GM10266 (cell line): ENCODE data around the gene PEX3.

Source experiments
- DNase-seq: peaks from one replicate; pipeline ENCODE4 v3.0.0; 2012; ENCODE audit errors: extremely low spot score
- TF ChIP-seq, protein P1 (sequence below): IDR thresholded peaks from 2 replicates; pipeline ENCODE4 v1.5.1; 2012; ENCODE audit warnings: mild to moderate bottlenecking, low read depth; ENCODE audit not compliant: control insufficient read depth, insufficient read depth; ENCODE audit errors: missing control alignments

PEX3 gene

DNA sequence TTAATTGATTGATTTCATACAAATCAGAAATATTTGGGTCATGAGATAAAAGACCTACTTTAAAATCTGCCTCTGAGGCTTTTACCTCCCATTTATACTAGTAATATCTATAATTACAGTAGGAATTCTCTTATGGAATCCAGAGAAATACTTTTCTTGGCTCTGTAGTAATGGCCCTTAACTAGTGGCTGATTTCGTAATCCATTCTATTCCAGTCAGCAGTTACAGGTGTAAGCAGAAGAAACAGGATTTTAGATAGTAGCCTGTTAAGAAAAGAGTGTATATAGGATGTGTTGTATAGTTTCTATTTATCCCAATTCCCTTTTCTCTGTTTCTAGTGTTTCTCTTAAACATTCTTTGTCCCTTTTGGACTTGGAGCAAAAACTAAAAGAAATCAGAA lies 21.2 kb downstream of the PEX3 start:
- DNase-seq: no peak
- TF ChIP-seq, protein P1, sequence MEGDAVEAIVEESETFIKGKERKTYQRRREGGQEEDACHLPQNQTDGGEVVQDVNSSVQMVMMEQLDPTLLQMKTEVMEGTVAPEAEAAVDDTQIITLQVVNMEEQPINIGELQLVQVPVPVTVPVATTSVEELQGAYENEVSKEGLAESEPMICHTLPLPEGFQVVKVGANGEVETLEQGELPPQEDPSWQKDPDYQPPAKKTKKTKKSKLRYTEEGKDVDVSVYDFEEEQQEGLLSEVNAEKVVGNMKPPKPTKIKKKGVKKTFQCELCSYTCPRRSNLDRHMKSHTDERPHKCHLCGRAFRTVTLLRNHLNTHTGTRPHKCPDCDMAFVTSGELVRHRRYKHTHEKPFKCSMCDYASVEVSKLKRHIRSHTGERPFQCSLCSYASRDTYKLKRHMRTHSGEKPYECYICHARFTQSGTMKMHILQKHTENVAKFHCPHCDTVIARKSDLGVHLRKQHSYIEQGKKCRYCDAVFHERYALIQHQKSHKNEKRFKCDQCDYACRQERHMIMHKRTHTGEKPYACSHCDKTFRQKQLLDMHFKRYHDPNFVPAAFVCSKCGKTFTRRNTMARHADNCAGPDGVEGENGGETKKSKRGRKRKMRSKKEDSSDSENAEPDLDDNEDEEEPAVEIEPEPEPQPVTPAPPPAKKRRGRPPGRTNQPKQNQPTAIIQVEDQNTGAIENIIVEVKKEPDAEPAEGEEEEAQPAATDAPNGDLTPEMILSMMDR: no peak

DNA sequence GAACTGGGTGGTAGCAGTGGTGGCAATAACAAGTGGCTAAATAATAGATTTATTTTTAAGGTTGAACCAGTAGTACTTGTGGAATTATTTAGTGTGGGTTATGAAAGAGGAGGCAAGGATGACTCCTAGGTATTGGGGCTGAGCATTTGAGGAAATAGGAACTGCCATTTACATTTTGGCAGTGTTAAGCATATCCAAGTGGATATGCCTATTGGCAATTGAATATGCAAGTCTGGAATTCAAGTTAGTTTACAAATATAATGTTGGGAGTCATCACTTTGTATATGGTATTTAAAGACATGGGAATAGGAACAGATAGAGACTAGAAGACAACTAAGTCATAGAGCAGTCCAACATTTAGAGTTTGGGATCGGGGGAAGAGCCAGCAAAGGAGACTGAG lies 25.9 kb downstream of the PEX3 start:
- no peak for DNase-seq
- TF ChIP-seq, protein P1: no peak

DNA sequence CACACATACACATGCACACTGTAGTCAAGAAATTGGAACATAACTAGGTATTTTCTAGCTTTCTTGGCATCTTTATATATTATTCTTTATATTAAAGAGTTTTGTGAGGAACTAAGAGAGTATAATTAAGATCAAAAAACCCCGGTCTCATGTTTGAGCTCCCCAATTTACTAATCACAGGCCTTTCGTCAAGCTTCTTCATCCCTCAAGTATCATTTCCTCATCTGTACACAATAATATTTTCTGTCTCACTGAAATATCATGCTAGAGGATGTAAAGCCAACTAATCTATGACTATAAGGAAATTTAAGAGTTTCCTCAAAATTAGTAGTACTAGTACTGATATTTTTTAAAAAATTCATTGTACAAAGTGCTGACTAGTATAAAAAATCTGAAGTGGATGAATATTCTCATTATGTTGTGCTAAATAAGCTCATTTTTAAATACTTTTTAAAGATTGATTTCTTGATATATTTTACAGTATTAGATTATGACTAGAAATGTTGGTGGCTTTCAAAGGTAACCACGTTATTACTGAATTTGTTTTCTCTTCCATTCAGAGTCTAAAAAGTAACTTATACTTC lies 28.0 kb downstream of the PEX3 start:
- no peak for DNase-seq
- TF ChIP-seq, protein P1: no peak

DNA sequence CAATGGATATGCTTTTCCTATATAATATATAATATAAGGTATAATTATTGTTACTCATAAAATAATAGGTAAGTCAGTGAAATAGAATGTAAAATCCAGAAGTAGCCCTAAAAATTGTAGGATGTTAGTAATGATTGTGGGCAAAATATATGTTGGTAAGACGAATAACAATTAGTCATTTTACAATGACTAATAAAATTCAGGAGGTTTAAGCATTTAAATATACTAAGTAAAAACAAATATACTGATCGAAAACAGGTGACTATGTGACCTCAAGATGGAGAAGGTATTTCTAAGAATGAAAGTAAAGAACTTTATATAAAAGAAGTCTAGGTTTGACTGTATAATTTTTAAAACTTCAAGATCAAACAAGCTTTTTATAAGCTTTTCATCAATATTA lies 32.0 kb downstream of the PEX3 start:
- no peak for DNase-seq
- TF ChIP-seq, protein P1: no peak

DNA sequence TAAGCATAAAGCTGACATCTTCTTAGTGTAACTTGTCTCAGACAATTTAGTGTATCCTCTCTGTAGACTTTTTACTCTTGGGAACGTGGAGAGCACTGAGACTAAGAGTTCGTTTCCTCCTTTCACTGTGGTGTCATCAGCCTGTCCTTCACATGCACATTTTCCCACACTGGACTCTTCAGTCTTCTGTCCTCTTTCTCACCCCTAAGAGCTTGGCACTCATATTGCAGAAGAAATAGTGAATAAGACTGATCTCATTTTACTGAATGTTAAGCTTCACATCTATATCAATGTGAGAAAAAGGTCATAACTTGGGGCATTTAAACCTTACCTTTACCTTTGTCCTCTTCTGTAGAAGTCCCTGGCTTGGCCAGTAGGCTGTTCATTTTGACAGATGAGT lies 35.4 kb downstream of the PEX3 start:
- TF ChIP-seq, protein P1: no peak
- DNase-seq: no peak

DNA sequence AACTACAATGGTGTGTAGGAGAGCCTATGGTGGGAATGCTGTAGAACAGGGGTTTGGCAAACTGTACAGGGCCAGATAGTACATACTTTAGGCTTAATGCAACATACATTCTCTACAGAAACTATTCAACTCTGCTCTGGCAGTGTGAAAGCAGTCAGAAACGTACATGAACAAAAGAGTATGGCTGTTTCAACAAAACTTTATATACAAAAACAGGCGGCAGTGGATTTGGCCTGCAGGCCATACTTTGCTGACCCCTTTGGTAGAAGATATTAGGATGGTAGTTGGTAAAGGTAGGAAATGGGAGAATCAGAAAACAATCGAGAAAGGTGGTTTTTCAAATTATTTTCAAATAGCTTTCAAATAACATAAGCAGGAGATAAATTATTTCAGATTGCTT lies 36.1 kb downstream of the PEX3 start:
- TF ChIP-seq, protein P1: no peak
- no peak for DNase-seq

DNA sequence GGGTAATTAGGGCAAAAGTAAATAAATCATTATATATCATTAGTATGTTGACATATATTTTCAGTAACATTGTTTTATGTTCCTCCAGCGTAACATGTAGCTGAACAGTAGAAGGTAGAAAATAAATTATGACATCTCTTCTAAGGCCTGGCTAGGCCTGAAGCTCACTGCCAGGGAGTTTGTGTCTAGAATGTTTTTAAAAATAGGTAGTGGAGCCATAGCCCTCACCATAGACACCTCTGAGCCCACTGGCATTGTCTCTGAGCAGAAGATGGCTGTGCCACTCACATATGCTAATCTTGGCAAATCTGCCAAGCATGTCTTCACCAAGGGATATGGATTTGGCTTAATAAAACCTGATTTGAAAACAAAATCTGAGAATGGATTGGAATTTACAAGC lies 39.6 kb downstream of the PEX3 start:
- TF ChIP-seq, protein P1: no peak
- no peak for DNase-seq
